NCI-H1417 treated with DMSO at 0.1 percent for 48 hours (cell line): ENCODE data around the gene PPP4C.

Experiments
- DNase-seq: peaks from one replicate; lab custom pipeline; 2025; lab: John Stamatoyannopoulos, UW

The PPP4C gene

GRCh38 chr16:30082545-30083090, 6.8 kb downstream of the PPP4C start:
- no peak for DNase-seq

DNA sequence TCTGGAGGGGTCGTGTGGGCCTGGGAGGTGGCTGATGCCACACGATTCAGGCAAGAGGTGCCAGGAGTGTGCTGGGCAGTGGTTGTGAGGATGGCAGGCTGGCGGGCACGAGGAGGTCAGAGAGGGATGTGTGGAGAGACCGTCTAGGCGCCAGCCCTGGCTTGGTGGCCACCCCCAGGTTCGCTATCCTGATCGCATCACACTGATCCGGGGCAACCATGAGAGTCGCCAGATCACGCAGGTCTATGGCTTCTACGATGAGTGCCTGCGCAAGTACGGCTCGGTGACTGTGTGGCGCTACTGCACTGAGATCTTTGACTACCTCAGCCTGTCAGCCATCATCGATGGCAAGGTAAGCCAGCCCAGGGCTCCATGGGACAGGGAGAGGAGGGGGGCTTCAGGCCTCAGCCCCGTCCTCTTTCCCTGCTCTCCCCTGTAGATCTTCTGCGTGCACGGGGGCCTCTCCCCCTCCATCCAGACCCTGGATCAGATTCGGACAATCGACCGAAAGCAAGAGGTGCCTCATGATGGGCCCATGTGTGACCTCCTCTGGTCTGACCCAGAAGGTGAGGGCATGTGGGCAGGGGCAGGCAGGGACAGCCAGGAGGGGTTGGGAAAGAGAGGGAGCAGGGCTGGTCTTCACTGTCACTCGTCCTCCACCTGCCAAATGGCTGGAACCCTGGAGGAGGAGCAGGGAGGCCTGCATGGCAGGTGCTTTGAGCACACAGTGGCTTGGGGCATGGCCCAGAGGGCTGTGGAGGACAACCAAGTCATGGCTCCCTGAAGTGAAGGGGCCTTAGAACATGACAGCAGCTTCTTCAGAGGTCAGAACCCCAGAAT, 7.6 kb downstream of the PPP4C start:
- DNase-seq = no peak

GRCh38 chr16:30084096-30084815, 8.5 kb downstream of the PPP4C start:
- DNase-seq = no peak

DNA sequence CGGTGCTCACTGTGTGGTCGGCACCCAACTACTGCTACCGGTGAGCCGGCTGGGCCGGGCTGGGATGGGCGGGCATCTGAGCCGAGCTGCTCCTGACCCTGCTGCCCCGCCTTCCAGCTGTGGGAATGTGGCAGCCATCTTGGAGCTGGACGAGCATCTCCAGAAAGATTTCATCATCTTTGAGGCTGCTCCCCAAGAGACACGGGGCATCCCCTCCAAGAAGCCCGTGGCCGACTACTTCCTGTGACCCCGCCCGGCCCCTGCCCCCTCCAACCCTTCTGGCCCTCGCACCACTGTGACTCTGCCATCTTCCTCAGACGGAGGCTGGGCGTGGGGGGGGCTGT, 9.0 kb downstream of the PPP4C start:
- no peak for DNase-seq

DNA sequence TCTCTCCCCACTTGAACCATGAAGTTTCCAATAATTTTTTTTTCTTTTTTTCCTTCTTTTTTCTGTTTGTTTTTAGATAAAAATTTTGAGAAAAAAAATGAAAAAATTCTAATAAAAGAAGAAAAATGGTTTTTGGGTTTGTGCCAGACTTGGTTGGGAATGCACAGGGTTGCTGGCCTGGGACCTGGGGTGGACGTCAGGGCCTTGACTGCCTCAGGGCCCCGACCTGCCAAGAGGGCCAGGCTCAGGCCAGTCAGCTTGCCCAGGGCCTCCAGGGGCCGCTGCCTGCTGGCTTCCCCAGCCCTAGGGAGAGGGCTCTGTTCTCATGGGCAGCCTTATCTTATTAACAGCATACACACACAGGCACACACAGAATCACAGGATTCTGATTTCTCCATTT, 9.5 kb downstream of the PPP4C start:
- no peak for DNase-seq

GRCh38 chr16:30085820-30086219, 10.0 kb downstream of the PPP4C start:
- no peak for DNase-seq

GRCh38 chr16:30086291-30087140, 10.7 kb downstream of the PPP4C start:
- no peak for DNase-seq

DNA sequence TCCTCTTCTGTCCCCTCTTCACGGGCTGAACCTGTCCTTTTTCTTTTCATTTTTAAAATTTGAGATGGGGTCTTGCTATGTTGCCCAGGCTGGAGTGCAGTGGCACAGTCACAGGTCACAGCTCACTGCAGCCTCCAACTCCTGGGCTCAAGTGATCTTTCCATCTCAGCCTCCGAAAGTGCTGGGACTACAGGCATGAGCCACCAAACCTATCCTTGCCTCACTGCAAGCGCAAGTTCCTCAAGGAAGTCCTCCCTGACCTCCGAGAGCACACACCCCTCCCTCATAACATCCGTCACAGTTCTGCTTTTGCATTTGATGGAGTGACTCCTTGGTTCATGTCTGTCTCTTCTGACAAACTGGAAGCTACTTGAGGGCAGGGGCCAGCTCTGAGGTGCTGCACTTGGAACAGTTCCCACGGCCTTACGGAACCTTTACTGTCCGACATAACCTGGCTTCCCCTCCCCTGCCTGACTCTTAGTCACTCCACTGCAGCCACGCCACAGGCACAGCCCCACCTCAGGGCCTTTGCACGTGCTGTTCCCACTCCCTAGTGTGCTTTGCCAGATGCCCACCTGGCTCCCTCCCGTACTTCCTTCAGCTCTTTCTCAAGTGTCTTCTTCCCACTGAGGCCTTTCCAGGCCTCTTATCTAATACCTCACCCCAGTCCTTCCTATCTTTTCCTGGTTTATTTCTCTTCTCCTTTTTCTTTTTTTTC, 11.5 kb downstream of the PPP4C start:
- no peak for DNase-seq

DNA sequence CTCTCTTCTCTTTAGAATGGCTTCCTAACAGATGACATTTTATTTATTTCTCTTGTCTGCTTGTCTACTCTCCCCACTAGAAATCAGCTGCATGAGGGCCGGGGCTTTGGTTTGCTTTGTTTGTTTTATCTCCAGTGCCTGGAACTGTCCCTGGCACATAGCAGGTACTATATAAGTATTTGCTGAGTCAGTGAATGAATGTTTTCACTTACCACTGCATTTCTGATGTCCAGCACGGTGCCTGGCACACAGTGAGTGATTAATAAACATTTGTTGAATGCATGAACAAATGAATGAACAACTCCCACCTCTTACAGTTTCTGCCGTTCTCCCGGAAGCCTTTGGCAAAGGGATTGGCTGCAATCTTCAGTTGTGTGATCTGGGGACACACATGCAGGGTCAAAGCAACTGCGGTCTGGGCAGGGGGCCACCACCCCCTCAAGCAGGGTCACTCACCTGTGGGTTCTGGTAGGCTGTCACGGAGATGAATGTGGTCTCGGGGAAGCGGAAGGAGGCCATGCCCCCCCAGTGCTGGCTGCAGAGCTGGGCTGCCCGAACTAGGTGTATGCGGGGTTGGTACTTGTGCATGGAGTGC, 12.5 kb downstream of the PPP4C start:
- no peak for DNase-seq

GRCh38 chr16:30088832-30089624, 13.2 kb downstream of the PPP4C start:
- no peak for DNase-seq

DNA sequence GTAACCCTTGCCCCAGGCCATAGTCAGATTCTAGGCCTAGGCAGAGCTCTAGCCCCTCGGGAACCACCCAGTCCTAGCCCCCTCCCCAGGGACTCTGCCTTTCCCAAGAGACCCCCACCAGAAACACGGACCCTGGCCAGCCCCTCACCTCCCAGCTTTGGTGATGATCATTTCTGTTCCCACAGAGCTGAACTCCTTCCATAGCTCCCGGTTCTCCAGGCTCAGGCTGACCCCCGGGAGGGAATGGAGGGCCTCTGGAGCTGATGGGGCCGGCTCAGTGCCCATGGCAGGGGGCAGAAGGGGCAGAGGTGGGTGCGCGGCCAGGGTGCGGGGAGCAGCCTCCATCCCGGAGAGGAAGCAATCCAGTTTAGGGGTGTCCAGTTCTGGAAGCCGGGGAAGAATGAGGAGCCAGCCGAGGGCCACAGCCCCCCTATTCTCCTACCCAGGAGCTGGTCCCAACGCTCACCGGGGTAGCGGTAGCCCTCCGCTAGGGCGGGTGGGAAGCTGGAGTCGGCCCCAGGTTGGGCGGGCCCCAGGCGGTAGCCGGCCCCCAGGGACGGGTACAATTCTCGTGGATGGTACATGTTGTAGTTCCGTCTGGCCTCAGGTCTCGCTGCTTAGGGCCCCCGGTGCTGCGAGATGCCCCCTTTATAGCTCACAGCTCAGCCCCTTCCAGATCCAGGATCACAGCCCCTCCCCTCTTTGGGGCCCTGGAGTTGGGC, 15.0 kb downstream of the PPP4C start:
- no peak for DNase-seq

DNA sequence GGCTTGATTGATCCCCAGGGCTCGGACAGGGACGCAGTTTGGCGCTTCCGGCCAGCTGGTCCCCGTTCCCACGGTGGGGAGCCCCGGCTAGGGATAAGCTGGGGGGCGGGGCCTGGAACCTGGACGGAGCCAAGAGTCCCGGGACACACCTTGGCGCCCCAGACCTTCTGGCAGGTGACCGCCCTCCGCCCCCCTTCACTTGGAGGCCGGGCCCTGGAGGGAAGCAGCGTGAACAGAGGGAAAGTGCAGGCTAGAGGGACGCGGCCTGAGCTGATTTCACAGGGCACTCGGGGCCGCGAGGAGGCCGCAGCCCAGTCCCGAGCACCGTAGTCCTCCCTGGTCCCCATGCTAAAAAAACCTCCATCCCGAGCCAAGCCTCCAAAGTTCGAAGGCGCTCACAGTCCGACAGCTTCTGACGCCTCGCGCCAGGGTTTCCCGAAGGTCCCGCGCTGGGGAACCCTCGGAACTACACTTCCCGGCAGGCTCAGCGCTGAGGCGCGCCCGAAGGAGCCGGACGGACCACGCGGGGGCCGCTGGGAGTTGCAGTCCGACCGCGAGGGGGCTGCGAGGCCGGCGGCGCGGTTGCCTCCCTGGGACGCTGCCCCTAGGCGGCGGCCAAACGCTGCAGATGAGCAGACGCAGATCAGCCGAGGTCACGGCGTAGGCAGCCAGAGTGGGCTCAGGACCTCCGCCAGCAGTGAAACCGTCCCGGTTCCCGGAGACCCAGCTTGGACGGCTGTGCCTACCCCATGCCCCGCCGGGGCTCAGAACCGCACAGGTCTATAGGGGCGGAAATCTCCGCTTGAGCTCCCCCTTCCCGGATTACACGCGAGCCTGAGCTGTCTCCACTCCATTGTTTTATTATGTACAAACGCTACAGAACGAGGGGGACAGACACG, 15.9 kb downstream of the PPP4C start, which contains the start of gene TBX6:
Gene TBX6, minus strand, starts transcription at position 451 of the 899 bp plus-strand sequence. CDS start 731 bp downstream, outside the sequence.
- peak; percentile 16 for DNase-seq

GRCh38 chr16:30092373-30093010, 16.7 kb downstream of the PPP4C start:
- no peak for DNase-seq

DNA sequence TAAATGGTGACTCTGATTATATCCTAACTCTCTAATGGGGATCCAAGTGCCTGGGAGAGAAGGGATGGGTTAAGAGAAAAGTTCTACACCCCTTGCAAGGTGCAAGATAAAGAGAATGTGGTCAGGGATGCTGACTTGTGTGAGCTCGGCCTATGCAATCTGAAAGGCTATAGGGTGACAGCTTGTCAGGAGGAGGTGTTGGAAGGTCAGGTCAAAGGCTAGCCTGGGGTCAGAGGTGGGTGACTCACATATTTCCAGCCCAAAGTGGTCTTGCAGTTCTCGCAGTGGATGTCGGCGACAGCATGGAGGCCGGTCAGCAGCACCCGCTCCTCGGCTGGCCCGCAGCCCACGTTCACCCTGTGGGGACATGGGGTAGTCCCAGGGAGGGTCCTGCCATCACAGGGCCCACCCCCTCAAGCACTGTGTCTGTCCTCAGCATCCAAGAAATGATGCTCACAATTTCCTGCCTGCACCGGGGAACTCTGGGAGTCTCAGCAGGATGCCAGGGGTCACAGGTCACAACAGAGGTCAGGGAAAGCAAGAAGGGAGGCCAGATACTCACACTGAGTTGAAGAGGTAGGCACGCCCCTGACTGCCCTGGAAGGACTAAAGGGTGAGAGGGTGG, 18.9 kb downstream of the PPP4C start:
- DNase-seq = no peak

DNA sequence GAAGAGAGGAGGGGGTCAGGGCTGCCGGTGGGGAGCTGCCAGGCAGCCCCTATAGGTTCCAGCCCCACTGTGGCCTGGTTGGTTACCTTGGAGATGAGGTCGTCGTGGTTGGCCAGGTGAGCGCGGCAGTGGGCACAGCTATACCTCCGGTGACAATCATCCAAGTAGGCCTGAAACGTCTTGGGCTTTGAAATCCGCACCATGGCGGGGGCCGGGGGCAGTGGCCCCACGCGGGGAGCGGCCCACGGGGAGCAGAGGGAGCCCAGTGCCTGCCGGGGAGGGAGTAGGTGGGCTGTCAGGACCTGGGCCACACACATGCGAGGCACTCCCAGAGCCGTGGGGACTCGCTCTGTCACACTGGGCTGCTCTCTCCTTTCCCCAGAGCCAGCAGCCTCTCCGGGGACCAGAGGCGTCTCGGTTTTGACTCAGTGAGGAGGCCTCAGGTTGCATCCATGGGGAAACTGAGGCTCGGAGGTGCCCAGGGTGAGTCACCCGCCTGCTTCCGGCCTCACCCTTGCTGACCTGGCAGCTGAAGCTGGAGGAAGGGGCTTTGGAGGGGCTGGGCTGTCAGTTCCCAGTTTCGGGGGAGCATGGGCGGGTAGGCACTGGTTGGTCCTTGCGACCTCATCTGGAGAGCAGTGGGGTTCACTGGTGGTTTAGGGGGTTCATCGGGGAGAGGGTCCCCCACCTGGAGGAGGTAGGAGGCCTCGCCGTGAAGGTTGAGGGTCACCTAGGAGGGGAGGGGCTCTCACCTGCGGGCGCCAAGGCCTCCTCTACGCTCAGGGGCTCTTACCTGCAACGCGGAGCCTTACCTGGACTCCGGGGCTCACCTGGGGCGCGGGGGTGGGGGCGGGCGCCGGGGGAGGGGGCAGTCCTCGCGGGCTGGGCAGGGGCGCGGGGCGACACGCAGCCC, 19.6 kb downstream of the PPP4C start:
- no peak for DNase-seq

- peak; percentile 16 for DNase-seq
Measured at GRCh38 chr16:30096105-30096861, 20.5 kb downstream of the PPP4C start, which contains the start of gene YPEL3. Gene YPEL3 (minus strand): TSS chr16:30096213. CDS start chr16:30095482, 731 bp downstream.
